ENCODE results near the gene PPP6R2. TPM values are rescaled to one million over a fixed set of nuclear protein-coding genes. Genes with fewer than 3 reads are reported as not detected.

The PPP6R2 gene
- total RNA-seq, 1 experiment from 2014 or later: 61.3 TPM

DNA sequence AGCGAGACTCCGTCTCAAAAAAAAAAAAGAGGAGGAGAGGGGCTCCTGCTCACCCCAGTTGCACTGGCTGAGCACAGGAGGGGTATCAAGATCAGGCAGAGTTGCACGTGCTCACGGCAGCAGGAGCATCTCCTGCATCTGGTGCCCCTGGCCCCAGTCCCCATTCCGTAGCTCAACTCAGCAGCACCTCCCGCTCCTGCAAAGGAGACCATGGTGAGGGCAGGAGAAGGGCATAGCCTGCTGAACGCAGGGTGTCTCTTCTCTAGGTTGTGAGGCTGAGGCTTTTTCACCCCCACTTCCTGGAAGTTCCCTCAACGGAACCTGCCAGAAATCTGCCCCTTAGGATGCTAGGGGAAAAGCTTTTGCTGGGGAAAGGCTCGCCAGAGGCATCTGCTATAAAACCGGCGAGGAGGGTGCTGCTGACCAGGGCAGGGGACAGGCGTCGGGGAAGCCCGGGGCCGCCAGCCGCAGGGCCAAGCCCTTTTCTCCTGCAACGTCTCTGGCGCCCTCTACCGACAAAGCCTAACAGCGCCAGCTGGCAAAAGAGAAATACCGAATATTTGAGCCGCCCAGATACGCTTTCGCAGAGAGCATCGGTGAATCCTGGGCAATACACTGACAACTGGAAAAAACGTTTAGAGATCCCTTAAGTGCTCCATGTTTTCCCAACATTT, 1.0 kb upstream of the PPP6R2 start:
- CTCF ChIA-PET: interaction anchor here (0.7 to 2.7 kb wide), 8 partner anchors 11 to 91 kb away, joined by 3 to 17 read pairs (median 4); partner anchors contain the start of gene HDAC10
- TF ChIP-seq RAD21 (IDR thresholded peaks at IDR 0.05; ENCODE audit: low read depth) (peak; percentile 96), CBX3 (IDR thresholded peaks at IDR 0.05; ENCODE audit: low read depth) (0 out of 2 replicates have a peak, but pooled peaks have one; percentile 11), TCF7L2 (IDR thresholded peaks at IDR 0.05; ENCODE audit: borderline replicate concordance, extremely low read depth, insufficient read depth, insufficient read length) (no peak)
- TF ChIP-seq, protein P1, sequence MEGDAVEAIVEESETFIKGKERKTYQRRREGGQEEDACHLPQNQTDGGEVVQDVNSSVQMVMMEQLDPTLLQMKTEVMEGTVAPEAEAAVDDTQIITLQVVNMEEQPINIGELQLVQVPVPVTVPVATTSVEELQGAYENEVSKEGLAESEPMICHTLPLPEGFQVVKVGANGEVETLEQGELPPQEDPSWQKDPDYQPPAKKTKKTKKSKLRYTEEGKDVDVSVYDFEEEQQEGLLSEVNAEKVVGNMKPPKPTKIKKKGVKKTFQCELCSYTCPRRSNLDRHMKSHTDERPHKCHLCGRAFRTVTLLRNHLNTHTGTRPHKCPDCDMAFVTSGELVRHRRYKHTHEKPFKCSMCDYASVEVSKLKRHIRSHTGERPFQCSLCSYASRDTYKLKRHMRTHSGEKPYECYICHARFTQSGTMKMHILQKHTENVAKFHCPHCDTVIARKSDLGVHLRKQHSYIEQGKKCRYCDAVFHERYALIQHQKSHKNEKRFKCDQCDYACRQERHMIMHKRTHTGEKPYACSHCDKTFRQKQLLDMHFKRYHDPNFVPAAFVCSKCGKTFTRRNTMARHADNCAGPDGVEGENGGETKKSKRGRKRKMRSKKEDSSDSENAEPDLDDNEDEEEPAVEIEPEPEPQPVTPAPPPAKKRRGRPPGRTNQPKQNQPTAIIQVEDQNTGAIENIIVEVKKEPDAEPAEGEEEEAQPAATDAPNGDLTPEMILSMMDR (IDR thresholded peaks at IDR 0.05 in 2 of 3, conservative IDR thresholded peaks at IDR 0.05 in 1 of 3; ENCODE audit: borderline replicate concordance in 1 of 3, insufficient read depth in 1 of 3, low read depth in 2 of 3, low read length in 2 of 3): peak; percentile 94 to 97 (median 95)
- no peaks in the 10 kb centered on the region for H3K9me2 ChIP-seq (ENCODE audit: insufficient read depth)
- H3K79me2 ChIP-seq (ENCODE audit: insufficient read depth, low read length): peaks cover 16% of the 10 kb centered on the region
- H3K27ac ChIP-seq (ENCODE audit: low read depth, low read length): peak overlapping the region; percentile 87
- peak; percentile 70 for DNase-seq (ENCODE audit: low read depth, low spot score)
- peaks cover 4 to 12% of the 10 kb centered on the region in 2 experiments for H3K4me1 ChIP-seq (ENCODE audit: control insufficient read depth in 1 of 2, insufficient read depth in 2 of 2, low read length in 2 of 2)
- peak overlapping the region; percentile 93 for H3K4me2 ChIP-seq (ENCODE audit: low read length)
- ATAC-seq: peak; percentile 78
- RAD21 ChIA-PET (ENCODE audit: low non-redundant PET in 1 of 2, low total read pairs in 2 of 2, uncharacterized antibody in 2 of 2, unreplicated experiment in 2 of 2): interaction anchor here (1.1 to 1.4 kb wide), 2 partner anchors 79 to 89 kb away, joined by 4 to 5 read pairs; no protein-coding TSS in a partner anchor
- no peaks in the 10 kb centered on the region for H3K27me3 ChIP-seq (ENCODE audit: insufficient read depth, low read length)
- H3K9me3 ChIP-seq (ENCODE audit: control insufficient read depth in 1 of 2, insufficient read depth in 1 of 2, low read depth in 1 of 2, low read length in 2 of 2): peaks cover 0 to 20% of the 10 kb centered on the region in 2 experiments; a peak in 1 of 4 replicates
- H2AFZ ChIP-seq (ENCODE audit: low read depth, low read length, poor library complexity, severe bottlenecking): no peak overlapping the region
- H3K4me3 ChIP-seq (replicated peaks in 1 of 2; ENCODE audit: low read depth in 1 of 2, low read length in 2 of 2): peak overlapping the region; percentile 57 to 73
- BruUV-seq (replicated peaks): no TSS peak
- intact Hi-C loops (cut with micrococcal nuclease): loop anchor here (1.0 kb wide), 3 partner anchors 68 to 101 kb away; no protein-coding TSS in a partner anchor
- H3K9ac ChIP-seq (ENCODE audit: low read length): peak overlapping the region; percentile 90
- H4K20me1 ChIP-seq (ENCODE audit: insufficient read depth): no peaks in the 10 kb centered on the region
- POLR2A ChIA-PET: no interaction called here
- no peaks in the 10 kb centered on the region; a peak in 1 of 4 replicates for H3K36me3 ChIP-seq (ENCODE audit: control insufficient read depth in 1 of 2, insufficient read depth in 2 of 2, low read length in 2 of 2)

DNA sequence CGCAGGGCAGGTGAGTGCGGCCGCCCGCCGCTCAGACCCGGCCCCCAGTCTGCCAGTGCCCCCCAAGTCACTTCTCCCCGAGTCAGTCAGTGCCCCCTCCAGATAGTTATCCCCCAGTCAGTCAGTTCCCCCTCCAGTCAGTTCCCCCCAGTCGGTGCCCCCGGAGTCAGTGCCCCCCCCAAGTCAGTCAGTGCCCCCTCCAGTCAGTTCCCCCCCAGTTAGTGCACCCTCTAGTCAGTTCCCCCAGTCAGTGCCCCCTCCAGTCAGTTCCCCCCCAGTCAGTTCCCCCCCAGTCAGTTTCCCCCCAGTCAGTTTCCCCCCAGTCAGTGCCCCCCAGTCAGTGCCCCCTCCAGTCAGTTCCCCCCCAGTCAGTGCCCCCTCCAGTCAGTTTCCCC, 411 bp downstream of the PPP6R2 start:
- intact Hi-C loops (cut with micrococcal nuclease): no loop called here
- POLR2A ChIA-PET: no interaction called here
- no peaks in the 10 kb centered on the region for H3K27me3 ChIP-seq (ENCODE audit: insufficient read depth, low read length)
- peak overlapping the region; percentile 57 to 73 for H3K4me3 ChIP-seq (replicated peaks in 1 of 2; ENCODE audit: low read depth in 1 of 2, low read length in 2 of 2)
- no peaks in the 10 kb centered on the region; a peak in 1 of 4 replicates for H3K36me3 ChIP-seq (ENCODE audit: control insufficient read depth in 1 of 2, insufficient read depth in 2 of 2, low read length in 2 of 2)
- ATAC-seq (no peak), DNase-seq (ENCODE audit: low read depth, low spot score) (no peak)
- TF ChIP-seq SRF (IDR thresholded peaks at IDR 0.05; ENCODE audit: low read depth): no peak
- TF ChIP-seq ZFX (IDR thresholded peaks at IDR 0.05): peak; percentile 3; the same call in 1 of the 2 replicates
- TF ChIP-seq SIN3A (IDR thresholded peaks at IDR 0.05; ENCODE audit: low read depth): no peak
- TF ChIP-seq CBX3 (IDR thresholded peaks at IDR 0.05; ENCODE audit: low read depth): no peak
- no peak for TF ChIP-seq EGR1 (IDR thresholded peaks at IDR 0.05; ENCODE audit: low read depth)
- no TSS peak for BruUV-seq (replicated peaks)
- H2AFZ ChIP-seq (ENCODE audit: low read depth, low read length, poor library complexity, severe bottlenecking): no peak overlapping the region
- RAD21 ChIA-PET (ENCODE audit: low non-redundant PET in 1 of 2, low total read pairs in 2 of 2, uncharacterized antibody in 2 of 2, unreplicated experiment in 2 of 2): no interaction called here
- H3K9ac ChIP-seq (ENCODE audit: low read length): peak overlapping the region; percentile 90
- H3K27ac ChIP-seq (ENCODE audit: low read depth, low read length): peak overlapping the region; percentile 87
- CTCF ChIA-PET: interaction anchor here (0.7 kb wide), 2 partner anchors 47 to 91 kb away, joined by 3 to 4 read pairs; no protein-coding TSS in a partner anchor
- peaks cover 0 to 11% of the 10 kb centered on the region in 2 experiments; a peak in 1 of 4 replicates for H3K9me3 ChIP-seq (ENCODE audit: control insufficient read depth in 1 of 2, insufficient read depth in 1 of 2, low read depth in 1 of 2, low read length in 2 of 2)
- H3K4me2 ChIP-seq (ENCODE audit: low read length): peak overlapping the region; percentile 65
- peaks cover 30% of the 10 kb centered on the region for H3K79me2 ChIP-seq (ENCODE audit: insufficient read depth, low read length)
- 0 out of 2 replicates have a peak, but pooled peaks cover 4% of the 10 kb centered on the region for H4K20me1 ChIP-seq (ENCODE audit: insufficient read depth)
- no peaks in the 10 kb centered on the region for H3K9me2 ChIP-seq (ENCODE audit: insufficient read depth)
- peaks cover 4 to 12% of the 10 kb centered on the region in 2 experiments for H3K4me1 ChIP-seq (ENCODE audit: control insufficient read depth in 1 of 2, insufficient read depth in 2 of 2, low read length in 2 of 2)
